ENCODE measurements around the gene SLC19A3.

- TF ChIP-seq ZBTB8A (tag by site-specific recombination; IDR thresholded peaks at IDR 0.05) (no peak), CTCF (tag by site-specific recombination; IDR thresholded peaks at IDR 0.05) (no peak), ZBTB44 (tag by site-specific recombination; IDR thresholded peaks at IDR 0.05) (no peak), PRDM2 (tag by site-specific recombination; IDR thresholded peaks at IDR 0.05; ENCODE audit: borderline replicate concordance) (no peak), PBX3 (CRISPR knock-in tag; IDR thresholded peaks at IDR 0.05) (no peak), ZNF324 (tag by site-specific recombination; IDR thresholded peaks at IDR 0.05) (no peak), ZXDB (tag by site-specific recombination; IDR thresholded peaks at IDR 0.05) (no peak), ZNF792 (tag by site-specific recombination; IDR thresholded peaks at IDR 0.05) (no peak), ZNF398 (tag by site-specific recombination; IDR thresholded peaks at IDR 0.05) (no peak), ZNF354C (tag by site-specific recombination; IDR thresholded peaks at IDR 0.05; ENCODE audit: borderline replicate concordance, low read depth) (no peak), ZNF626 (tag by site-specific recombination; IDR thresholded peaks at IDR 0.05) (no peak), ZNF211 (tag by site-specific recombination; IDR thresholded peaks at IDR 0.05; ENCODE audit: low read depth) (no peak)
Observed at GRCh38 chr2:227677928-227678327, 39.9 kb downstream of the SLC19A3 start.
